Measurements from ENCODE around the gene L3MBTL4. TPM values are rescaled to one million over a fixed set of nuclear protein-coding genes. Genes with fewer than 3 reads are reported as not detected.

L3MBTL4 gene
- total RNA-seq, 3 donors from 2014 or later: 0.40 to 0.49 (median 0.42) TPM

DNA sequence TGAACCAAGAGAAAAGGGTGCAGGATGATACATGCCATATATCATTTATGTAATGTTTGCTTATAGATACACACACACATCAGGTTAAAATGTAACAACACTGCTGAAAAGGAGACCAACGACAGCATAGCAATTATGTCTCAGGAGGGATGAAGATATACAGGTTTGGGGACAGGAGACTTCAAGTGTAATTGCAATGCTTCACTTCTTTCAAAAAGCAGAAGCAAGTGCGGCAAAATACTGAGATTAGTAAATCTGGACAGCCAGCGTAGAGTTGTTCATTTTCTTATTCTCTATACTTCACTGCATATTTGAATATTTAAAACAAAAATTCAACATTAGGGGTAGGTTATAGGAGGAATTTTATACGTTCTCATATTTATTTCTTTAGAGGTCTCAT is 87.2 kb downstream of the L3MBTL4 start:
- Mint-ChIP-seq H3K4me1 (ENCODE audit: low read depth) (no peaks in the 10 kb centered on the region), H3K9me3 (peaks cover 14% of the 10 kb centered on the region), H3K27me3 (ENCODE audit: low read depth) (no peaks in the 10 kb centered on the region), H3K4me3 (no peak overlapping the region), H3K36me3 (ENCODE audit: insufficient read depth) (no peaks in the 10 kb centered on the region)
- DNase-seq: no peak
- ATAC-seq: no peak

DNA sequence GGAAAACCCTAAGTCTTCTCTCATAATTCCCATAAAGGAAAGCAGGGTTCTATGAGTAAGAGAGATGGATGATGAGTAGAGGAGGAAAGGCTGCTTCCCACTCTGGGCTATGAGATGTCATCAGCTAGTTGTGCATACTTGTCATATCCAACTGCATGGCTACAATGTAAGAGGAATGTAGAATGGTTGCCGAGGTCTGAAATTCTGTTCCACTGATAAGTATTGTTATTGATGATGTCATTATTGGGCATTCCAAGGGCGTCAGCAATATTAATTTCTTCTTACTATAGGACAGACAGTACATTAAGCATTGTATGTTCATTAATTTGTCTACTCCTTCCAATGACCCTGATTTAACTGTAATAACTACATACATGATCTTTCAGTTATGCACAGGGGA is 88.1 kb downstream of the L3MBTL4 start:
- Mint-ChIP-seq H3K36me3 (ENCODE audit: insufficient read depth) (no peaks in the 10 kb centered on the region), H3K4me1 (ENCODE audit: low read depth) (no peaks in the 10 kb centered on the region), H3K9me3 (peaks cover 14% of the 10 kb centered on the region), H3K27me3 (ENCODE audit: low read depth) (no peaks in the 10 kb centered on the region), H3K4me3 (no peak overlapping the region)
- DNase-seq (no peak), ATAC-seq (no peak)

DNA sequence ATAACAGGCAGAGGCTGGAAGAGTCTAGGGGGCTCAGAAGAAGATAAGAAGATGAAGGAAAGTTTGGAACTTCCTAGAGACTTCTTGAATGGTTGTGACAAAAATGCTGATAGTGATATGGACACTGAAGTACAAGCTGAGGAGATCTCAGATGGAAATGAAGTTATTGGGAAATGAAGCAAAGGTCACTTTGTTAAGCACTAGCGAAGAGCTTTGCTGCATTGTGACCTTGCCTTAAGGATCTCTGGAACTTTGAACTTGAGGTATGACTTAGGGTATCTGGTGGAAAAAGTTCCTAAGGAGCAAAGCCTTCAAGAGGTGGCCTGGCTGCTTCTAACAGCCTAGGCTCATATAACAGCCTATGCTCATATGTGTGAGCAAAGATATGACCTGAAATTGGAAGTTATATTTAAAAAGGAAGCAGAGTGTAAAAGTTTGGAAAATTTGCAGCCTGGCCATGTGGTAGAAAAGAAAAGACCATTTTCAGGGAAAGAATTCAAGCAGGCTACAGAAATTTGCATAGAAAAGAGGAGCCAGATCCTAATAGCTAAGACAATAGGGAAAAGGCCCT is 91.3 kb downstream of the L3MBTL4 start:
- ATAC-seq (no peak), DNase-seq (no peak)
- no peaks in the 10 kb centered on the region for H3K36me3 Mint-ChIP-seq (ENCODE audit: insufficient read depth)
- peaks cover 13% of the 10 kb centered on the region for H3K9me3 Mint-ChIP-seq
- H3K27me3 Mint-ChIP-seq (ENCODE audit: low read depth): no peaks in the 10 kb centered on the region
- H3K4me1 Mint-ChIP-seq (ENCODE audit: low read depth): no peaks in the 10 kb centered on the region
- H3K4me3 Mint-ChIP-seq: no peak overlapping the region

DNA sequence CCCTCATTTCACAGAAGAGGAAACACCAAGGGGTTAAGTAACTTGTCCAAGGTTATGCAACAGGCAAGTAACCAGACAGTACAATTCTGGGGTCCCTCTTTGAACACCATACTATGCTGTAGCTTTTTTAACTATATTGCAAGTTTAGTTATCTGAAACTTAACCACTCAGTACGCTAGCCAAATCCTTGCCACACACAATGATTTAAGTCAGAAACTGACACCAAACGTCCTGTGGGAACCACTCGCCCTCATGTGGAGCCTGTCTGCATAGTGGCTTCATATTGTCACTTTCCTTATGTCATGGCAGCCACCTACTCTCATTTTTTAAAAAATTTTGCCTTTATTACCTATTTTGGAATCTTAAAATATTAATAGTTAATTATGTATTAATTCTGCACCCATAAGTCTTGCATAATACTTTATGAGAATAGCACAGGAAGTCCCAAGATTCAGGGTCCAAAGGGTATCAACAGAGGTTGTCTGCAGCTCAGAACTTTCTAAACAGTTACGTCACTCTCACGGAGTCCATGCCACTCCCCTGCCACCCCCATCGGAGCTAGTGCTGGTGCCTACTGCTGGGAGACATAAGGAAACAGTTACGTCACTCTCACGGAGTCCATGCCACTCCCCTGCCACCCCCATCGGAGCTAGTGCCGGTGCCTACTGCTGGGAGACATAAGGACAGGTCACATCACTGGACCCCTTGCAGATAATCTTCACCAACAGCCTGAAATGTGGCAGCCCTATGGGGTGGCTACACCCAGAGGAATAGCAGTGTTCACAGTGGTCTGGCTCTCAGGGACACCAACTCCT is 99.0 kb downstream of the L3MBTL4 start:
- ATAC-seq (no peak), DNase-seq (no peak)
- Mint-ChIP-seq H3K36me3 (ENCODE audit: insufficient read depth) (no peaks in the 10 kb centered on the region), H3K9me3 (peaks cover 15% of the 10 kb centered on the region), H3K27me3 (ENCODE audit: low read depth) (no peaks in the 10 kb centered on the region), H3K4me3 (no peak overlapping the region), H3K4me1 (ENCODE audit: low read depth) (no peaks in the 10 kb centered on the region)

DNA sequence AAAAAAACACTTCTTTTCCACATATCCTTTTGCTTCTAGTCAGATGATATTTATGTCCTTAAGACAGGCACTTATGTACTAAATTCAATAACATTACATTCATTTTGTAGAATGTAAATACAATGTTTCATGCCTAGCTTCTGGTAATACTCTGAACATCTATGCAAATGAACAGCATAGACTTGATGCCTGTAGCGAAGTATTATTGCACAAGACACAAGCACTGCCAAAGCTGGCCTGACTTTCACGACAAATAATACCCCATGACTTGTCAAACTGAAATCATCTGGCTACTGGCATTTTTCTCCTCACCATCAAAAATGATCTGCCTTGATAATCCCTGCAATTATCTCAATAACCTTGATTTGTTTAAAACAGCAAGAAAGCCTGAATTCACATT is 101.3 kb downstream of the L3MBTL4 start:
- Mint-ChIP-seq H3K4me1 (ENCODE audit: low read depth) (no peaks in the 10 kb centered on the region), H3K9me3 (peaks cover 17% of the 10 kb centered on the region)
- no peak for ATAC-seq

DNA sequence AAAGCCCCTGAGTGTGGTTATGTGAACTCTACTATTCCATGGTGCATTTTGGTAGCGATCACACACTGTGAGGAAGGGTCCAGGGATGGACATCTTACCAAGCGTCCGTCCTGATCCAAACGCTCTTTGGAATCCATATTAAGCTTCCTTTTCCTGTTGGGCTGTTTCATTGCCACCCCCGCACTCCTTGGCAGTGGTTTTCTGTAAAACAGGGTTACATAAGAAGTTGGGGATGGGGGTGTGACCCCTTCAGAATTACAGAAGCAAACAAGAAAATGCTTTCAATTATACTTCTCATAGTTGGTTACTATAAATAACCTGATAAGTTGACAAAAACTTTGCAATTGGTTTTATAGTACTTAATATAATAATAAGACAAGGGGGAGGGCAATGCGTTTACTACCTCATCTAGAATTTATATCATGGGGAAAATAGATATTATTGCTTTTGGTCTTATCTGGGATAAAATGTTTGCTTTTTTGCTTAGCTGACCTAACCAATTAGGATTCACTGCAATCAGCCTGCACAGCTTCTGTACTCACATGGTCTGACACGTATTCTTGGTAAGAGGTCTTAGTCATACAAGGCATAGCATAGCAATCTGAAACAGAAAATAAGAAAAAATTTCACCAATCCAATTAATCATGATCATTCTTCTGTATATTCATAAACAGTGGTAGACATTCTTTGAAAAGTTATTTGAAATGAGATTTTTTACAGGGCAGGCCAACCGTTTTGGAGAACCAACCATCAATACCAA is 103.1 kb downstream of the L3MBTL4 start:
- no peaks in the 10 kb centered on the region for H3K36me3 Mint-ChIP-seq (ENCODE audit: insufficient read depth)
- no peaks in the 10 kb centered on the region for H3K27me3 Mint-ChIP-seq (ENCODE audit: low read depth)
- ATAC-seq (no peak), DNase-seq (no peak)
- no peak overlapping the region for H3K4me3 Mint-ChIP-seq
- H3K4me1 Mint-ChIP-seq (ENCODE audit: low read depth): no peaks in the 10 kb centered on the region
- peaks cover 9% of the 10 kb centered on the region for H3K9me3 Mint-ChIP-seq

More for the DNA sequence above, 101.3 kb downstream of the L3MBTL4 start:
- H3K36me3 Mint-ChIP-seq (ENCODE audit: insufficient read depth): no peaks in the 10 kb centered on the region
- no peak for DNase-seq
- no peaks in the 10 kb centered on the region for H3K27me3 Mint-ChIP-seq (ENCODE audit: low read depth)
- no peak overlapping the region for H3K4me3 Mint-ChIP-seq

DNA sequence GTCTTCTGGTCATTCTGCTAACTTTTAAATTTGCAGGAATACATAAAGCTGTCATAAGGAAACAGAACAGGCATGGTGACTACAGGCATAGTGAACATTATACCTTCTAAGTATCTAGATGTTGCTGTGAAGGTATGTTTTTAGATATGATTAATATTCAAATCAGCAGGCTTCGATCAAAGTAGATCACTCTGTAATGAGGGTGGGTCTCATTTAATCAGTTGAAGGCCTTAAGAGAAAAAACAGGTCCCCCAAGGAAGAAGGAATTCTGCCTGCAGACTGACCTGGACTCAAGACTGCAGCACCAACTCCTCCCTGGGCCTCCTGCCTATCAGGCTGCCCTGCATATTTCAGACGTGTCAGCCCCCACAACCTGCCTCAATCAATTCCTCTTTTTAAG is 104.0 kb downstream of the L3MBTL4 start:
- ATAC-seq (no peak), DNase-seq (no peak)
- no peaks in the 10 kb centered on the region for H3K27me3 Mint-ChIP-seq (ENCODE audit: low read depth)
- no peaks in the 10 kb centered on the region for H3K4me1 Mint-ChIP-seq (ENCODE audit: low read depth)
- no peak overlapping the region for H3K4me3 Mint-ChIP-seq
- no peaks in the 10 kb centered on the region for H3K36me3 Mint-ChIP-seq (ENCODE audit: insufficient read depth)
- H3K9me3 Mint-ChIP-seq: peaks cover 9% of the 10 kb centered on the region

DNA sequence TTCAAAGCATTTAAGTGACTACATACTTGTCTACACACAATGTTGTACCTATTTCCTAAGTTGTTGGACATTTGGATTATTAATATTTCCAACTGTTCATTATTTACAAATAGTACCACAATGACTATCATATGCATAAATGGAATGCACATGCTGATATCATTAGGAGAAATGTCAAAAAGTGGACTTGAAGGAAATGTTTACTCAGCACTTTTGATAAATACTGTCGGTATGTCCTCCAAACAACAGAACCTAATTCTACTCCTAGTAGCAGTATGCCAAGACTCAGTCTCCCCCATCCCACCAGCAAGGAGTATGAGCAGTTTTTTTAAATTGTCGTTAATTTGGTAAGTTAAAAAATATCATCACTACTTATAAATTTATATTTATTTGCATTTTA is 116.8 kb downstream of the L3MBTL4 start:
- DNase-seq (no peak), ATAC-seq (no peak)
- H3K4me1 Mint-ChIP-seq (ENCODE audit: low read depth): no peaks in the 10 kb centered on the region
- no peaks in the 10 kb centered on the region for H3K36me3 Mint-ChIP-seq (ENCODE audit: insufficient read depth)
- no peak overlapping the region for H3K4me3 Mint-ChIP-seq
- H3K27me3 Mint-ChIP-seq (ENCODE audit: low read depth): no peaks in the 10 kb centered on the region
- H3K9me3 Mint-ChIP-seq: no peaks in the 10 kb centered on the region

DNA sequence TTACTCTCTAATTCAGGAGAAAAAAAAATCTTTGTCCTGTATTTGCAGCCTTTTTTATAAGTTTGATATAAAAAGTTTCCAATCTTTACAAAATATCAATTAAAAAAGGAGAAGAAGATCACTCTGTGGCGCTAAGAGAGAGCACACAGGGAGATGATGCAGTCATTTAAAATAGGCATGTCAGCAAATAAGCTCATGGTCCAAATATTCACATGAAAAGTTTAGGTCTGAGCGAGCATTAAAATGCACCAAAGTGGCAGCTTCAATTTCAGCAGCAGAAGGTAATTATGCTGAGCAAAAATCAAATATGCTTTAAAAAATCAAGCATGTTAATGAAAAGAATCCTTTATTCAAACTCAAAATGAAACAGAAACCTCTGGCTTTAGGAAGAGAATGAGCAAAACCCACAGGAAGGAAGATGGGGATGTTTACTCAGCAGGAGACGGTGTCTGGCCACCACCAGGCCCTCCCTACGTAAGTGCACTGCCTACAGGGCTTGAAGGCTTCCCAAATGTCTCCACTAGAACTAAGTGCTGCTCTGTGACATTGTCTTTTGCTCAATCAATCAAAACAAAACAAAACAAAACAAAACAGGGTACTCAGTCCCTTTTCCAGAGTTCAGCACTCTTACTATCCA is 120.4 kb downstream of the L3MBTL4 start:
- H3K4me1 Mint-ChIP-seq (ENCODE audit: low read depth): no peaks in the 10 kb centered on the region
- DNase-seq (no peak), ATAC-seq (no peak)
- H3K27me3 Mint-ChIP-seq (ENCODE audit: low read depth): no peaks in the 10 kb centered on the region
- no peaks in the 10 kb centered on the region for H3K36me3 Mint-ChIP-seq (ENCODE audit: insufficient read depth)
- no peak overlapping the region for H3K4me3 Mint-ChIP-seq
- no peaks in the 10 kb centered on the region for H3K9me3 Mint-ChIP-seq

DNA sequence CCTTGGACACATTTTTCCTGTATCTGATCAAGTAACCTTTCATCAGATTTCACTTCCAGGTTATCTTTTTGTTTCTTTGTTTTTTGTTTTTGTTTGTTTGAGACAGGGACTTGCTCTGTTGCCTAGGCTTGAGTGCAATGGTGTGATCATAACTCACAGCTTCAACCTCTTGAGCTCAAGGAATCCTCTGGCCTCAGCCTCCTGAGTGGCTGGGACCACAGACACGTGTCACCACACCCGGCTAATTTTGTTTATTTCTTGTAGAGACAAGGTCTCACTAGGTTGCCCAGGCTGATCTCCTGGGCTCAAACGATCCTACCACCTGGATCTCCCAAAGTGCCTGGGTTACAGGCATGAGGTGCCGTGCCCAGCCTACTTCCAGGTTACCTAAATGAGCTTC is 124.9 kb downstream of the L3MBTL4 start:
- ATAC-seq (no peak), DNase-seq (no peak)
- Mint-ChIP-seq H3K4me1 (ENCODE audit: low read depth) (no peaks in the 10 kb centered on the region), H3K9me3 (no peaks in the 10 kb centered on the region), H3K27me3 (ENCODE audit: low read depth) (no peaks in the 10 kb centered on the region), H3K4me3 (no peak overlapping the region), H3K36me3 (ENCODE audit: insufficient read depth) (no peaks in the 10 kb centered on the region)

DNA sequence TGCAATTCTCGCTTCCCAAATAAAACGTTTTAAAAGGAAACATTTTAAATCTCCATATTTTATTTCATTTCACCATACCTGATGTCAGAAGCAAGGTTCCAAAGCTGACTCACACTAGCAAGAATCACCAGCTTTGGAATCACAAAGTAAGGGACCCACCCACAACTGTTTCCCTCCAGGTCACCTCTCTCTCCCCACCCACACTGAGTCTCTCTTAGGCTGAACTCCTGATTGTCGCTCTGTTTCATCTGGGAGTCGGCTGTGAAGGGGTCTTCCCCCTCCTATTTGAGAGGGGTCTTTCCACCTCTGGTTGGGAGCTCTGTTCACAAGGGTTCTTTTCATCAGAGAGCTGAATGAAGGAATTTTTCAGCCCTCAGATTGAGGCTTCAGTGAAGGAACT is 128.1 kb downstream of the L3MBTL4 start:
- no peak for ATAC-seq
- no peaks in the 10 kb centered on the region for H3K36me3 Mint-ChIP-seq (ENCODE audit: insufficient read depth)
- H3K4me1 Mint-ChIP-seq (ENCODE audit: low read depth): no peaks in the 10 kb centered on the region
- H3K4me3 Mint-ChIP-seq: no peak overlapping the region
- no peaks in the 10 kb centered on the region for H3K27me3 Mint-ChIP-seq (ENCODE audit: low read depth)
- no peak for DNase-seq
- H3K9me3 Mint-ChIP-seq: no peaks in the 10 kb centered on the region

DNA sequence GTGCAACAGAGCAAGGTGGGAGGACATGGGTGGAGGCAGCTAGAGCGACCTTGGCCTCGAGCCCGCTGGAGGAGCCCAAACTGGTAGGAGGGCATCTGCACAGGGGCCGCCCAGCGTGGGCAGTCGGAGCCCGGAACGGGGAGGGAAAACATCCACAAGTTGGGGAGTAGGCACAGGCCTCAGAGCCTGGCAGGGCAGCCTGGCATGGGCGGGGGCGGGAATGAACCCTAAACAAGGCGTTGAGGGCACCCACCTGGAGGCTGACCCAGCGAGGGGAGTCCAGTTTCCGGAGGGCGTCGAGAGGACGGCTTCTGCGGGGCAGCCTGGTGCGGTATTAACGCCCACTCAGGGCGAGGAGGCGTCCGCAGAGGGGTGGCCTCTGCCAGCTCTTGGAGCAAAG is 129.9 kb downstream of the L3MBTL4 start:
- no peak for ATAC-seq
- no peaks in the 10 kb centered on the region for H3K36me3 Mint-ChIP-seq (ENCODE audit: insufficient read depth)
- no peaks in the 10 kb centered on the region for H3K27me3 Mint-ChIP-seq (ENCODE audit: low read depth)
- no peaks in the 10 kb centered on the region for H3K4me1 Mint-ChIP-seq (ENCODE audit: low read depth)
- no peak for DNase-seq
- no peak overlapping the region for H3K4me3 Mint-ChIP-seq
- H3K9me3 Mint-ChIP-seq: no peaks in the 10 kb centered on the region

DNA sequence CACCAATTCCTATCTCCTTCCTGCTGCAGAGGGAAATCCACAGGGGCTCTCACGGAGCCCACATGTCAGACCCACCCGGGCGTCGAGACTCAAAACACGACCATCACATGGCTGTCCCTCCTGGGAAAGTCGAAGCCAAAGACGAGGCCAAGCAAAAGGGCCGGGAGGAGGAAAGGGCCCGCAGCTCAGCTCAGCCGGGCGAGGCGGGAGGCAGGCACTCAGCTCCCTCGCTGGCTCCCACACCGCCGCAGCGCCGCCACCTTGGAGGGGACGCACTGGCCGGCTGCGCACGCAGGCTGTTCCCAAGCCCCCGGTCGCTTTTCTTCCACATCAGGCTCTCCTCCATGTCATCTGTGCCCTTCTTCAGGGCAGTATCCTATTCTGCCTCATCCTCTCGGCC is 130.4 kb downstream of the L3MBTL4 start:
- Mint-ChIP-seq H3K27me3 (ENCODE audit: low read depth) (no peaks in the 10 kb centered on the region), H3K9me3 (no peaks in the 10 kb centered on the region), H3K4me3 (no peak overlapping the region), H3K4me1 (ENCODE audit: low read depth) (no peaks in the 10 kb centered on the region), H3K36me3 (ENCODE audit: insufficient read depth) (no peaks in the 10 kb centered on the region)
- DNase-seq (no peak), ATAC-seq (no peak)

DNA sequence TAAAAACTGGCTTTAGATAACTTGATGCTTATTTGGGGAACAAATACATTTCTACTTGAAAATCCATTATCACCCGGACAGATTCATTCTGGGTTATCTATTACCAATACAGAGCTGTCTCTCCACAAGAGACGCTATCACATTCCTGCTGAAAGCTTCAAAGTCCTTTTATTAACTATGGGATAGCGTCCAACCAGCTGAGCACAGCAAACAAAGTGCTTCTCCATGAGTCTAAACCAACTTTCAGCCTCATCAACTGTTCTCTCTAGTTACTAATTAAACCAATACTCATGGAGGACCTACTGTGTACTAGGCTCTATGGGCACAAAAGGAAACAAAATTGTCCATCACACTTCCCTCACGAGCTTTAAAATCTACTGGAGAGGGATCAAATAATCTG is 132.8 kb downstream of the L3MBTL4 start:
- Mint-ChIP-seq H3K9me3 (no peaks in the 10 kb centered on the region), H3K36me3 (ENCODE audit: insufficient read depth) (no peaks in the 10 kb centered on the region), H3K4me1 (ENCODE audit: low read depth) (no peaks in the 10 kb centered on the region), H3K27me3 (ENCODE audit: low read depth) (no peaks in the 10 kb centered on the region), H3K4me3 (no peak overlapping the region)
- ATAC-seq (no peak), DNase-seq (no peak)
